LoVo (cell line): Measurements from ENCODE around the gene ZFHX3.
"Not testable (repeated sequence)": the region's sequence is repeated elsewhere in the genome, so short reads cannot be mapped to it uniquely, and the experiment has no call there.

Source experiments
- DNase-seq: peaks from one replicate; pipeline ENCODE4 v3.0.0-alpha.2; 2016; ENCODE audit warnings: low spot score

The ZFHX3 gene

GRCh38 chr16:72995151-72995881, 52.6 kb downstream of the ZFHX3 start:
- DNase-seq, result no peak

GRCh38 chr16:72992142-72992601, 55.8 kb downstream of the ZFHX3 start:
- no peak for DNase-seq

GRCh38 chr16:72991644-72992043, 56.3 kb downstream of the ZFHX3 start:
- DNase-seq, result no peak

- DNase-seq, result no peak
These were observed 56.7 kb downstream of the ZFHX3 start for GRCh38 chr16:72991211-72991610.

GRCh38 chr16:72990571-72990970, 57.4 kb downstream of the ZFHX3 start:
- no peak for DNase-seq

- DNase-seq, result peak; percentile 46
These were observed 58.1 kb downstream of the ZFHX3 start for GRCh38 chr16:72989579-72990551.

- not testable (repeated sequence) for DNase-seq
These were observed 58.7 kb downstream of the ZFHX3 start for GRCh38 chr16:72989203-72989578.

- DNase-seq, result no peak
These were observed 59.4 kb downstream of the ZFHX3 start for GRCh38 chr16:72988569-72988968.

GRCh38 chr16:72987480-72987901, 60.4 kb downstream of the ZFHX3 start:
- DNase-seq, result no peak

GRCh38 chr16:72985995-72986394, 61.9 kb downstream of the ZFHX3 start:
- no peak for DNase-seq

GRCh38 chr16:72985148-72985941, 62.6 kb downstream of the ZFHX3 start:
- DNase-seq, result no peak

- no peak for DNase-seq
These were observed 64.1 kb downstream of the ZFHX3 start for GRCh38 chr16:72983728-72984350.

- no peak for DNase-seq
These were observed 64.7 kb downstream of the ZFHX3 start for GRCh38 chr16:72983241-72983640.

GRCh38 chr16:72979974-72980373, 68.0 kb downstream of the ZFHX3 start:
- DNase-seq, result no peak

- DNase-seq, result no peak
These were observed 69.7 kb downstream of the ZFHX3 start for GRCh38 chr16:72978212-72978611.

- no peak for DNase-seq
These were observed 70.8 kb downstream of the ZFHX3 start for GRCh38 chr16:72977127-72977526.

GRCh38 chr16:72976438-72977064, 71.4 kb downstream of the ZFHX3 start:
- no peak for DNase-seq

GRCh38 chr16:72975809-72976437, 72.0 kb downstream of the ZFHX3 start:
- no peak for DNase-seq

GRCh38 chr16:72974142-72974769, 73.7 kb downstream of the ZFHX3 start:
- DNase-seq, result no peak

- DNase-seq, result no peak
These were observed 74.9 kb downstream of the ZFHX3 start for GRCh38 chr16:72972878-72973571.
